Measurements from ENCODE around the gene CEP41. TPM values are rescaled to one million over a fixed set of nuclear protein-coding genes. Genes with fewer than 3 reads are reported as not detected.
A peak's percentile ranks its signal among the peaks of the same experiment; 100 is the strongest.
"Not testable (repeated sequence)": the region's sequence is repeated elsewhere in the genome, so short reads cannot be mapped to it uniquely, and the experiment has no call there.

CEP41 gene
- total and polyA plus RNA-seq, 7 donors, result 2.4 to 4.6 (median 3.4) TPM

DNA sequence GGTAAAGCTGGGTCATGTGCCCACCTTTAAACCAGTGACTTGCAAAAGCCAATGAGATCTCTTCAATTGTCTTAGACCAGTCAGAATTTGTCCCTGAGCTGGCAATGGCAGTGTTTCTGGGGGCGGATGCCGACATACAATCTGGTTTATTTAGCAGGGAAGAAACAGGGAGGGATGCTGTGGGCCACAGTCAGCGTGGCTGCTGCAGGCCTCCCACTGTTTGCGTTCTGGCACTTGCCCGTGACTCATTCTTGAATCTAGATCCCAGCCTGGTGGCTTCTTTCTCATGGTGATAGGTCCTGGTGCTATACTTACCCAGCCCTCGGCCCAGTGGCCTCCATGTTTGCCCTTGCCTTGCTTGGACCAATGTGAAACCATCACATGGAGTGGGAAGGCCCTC lies 63.6 kb downstream of the CEP41 start:
- no peaks in the 10 kb centered on the region for H3K9me3 ChIP-seq
- H3K36me3 ChIP-seq (ENCODE audit: insufficient read depth in 1 of 2, low read depth in 1 of 2), result no peaks in the 10 kb centered on the region
- H3K27ac ChIP-seq, result no peak overlapping the region
- no peak overlapping the region for H3K4me3 ChIP-seq
- ATAC-seq (no peak), DNase-seq (no peak)
- TF ChIP-seq, protein P1, sequence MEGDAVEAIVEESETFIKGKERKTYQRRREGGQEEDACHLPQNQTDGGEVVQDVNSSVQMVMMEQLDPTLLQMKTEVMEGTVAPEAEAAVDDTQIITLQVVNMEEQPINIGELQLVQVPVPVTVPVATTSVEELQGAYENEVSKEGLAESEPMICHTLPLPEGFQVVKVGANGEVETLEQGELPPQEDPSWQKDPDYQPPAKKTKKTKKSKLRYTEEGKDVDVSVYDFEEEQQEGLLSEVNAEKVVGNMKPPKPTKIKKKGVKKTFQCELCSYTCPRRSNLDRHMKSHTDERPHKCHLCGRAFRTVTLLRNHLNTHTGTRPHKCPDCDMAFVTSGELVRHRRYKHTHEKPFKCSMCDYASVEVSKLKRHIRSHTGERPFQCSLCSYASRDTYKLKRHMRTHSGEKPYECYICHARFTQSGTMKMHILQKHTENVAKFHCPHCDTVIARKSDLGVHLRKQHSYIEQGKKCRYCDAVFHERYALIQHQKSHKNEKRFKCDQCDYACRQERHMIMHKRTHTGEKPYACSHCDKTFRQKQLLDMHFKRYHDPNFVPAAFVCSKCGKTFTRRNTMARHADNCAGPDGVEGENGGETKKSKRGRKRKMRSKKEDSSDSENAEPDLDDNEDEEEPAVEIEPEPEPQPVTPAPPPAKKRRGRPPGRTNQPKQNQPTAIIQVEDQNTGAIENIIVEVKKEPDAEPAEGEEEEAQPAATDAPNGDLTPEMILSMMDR (IDR thresholded peaks at IDR 0.05), result no peak
- WGBS, 3 donors, result 79 to 92% (median 79%) methylated on average over 6 of the region's 6 CpGs
- H3K27me3 ChIP-seq (ENCODE audit: insufficient read depth in 3 of 3, low read length in 2 of 3), result no peaks in the 10 kb centered on the region
- intact Hi-C loops (cut with DNase I), result no loop called here
- peaks cover 18% of the 10 kb centered on the region for H3K4me1 ChIP-seq

GRCh38 chr7:130376461-130376860 lies 64.4 kb downstream of the CEP41 start:
- H3K4me1 ChIP-seq, result peaks cover 18% of the 10 kb centered on the region
- H3K9me3 ChIP-seq; ATAC-seq; H3K36me3 ChIP-seq (ENCODE audit: insufficient read depth in 1 of 2, low read depth in 1 of 2); H3K4me3 ChIP-seq; DNase-seq; H3K27me3 ChIP-seq (ENCODE audit: insufficient read depth in 3 of 3, low read length in 2 of 3); H3K27ac ChIP-seq; intact Hi-C loops (cut with DNase I): not testable (repeated sequence)
- WGBS, 3 donors, result 41 to 100% (median 94%) methylated on average over 1 of the region's 1 CpG

GRCh38 chr7:130374507-130374906 lies 66.3 kb downstream of the CEP41 start:
- WGBS, 3 donors, result 95 to 99% (median 96%) methylated on average over 6 of the region's 6 CpGs
- DNase-seq (no peak), ATAC-seq (no peak)
- intact Hi-C loops (cut with DNase I), result no loop called here
- Histone ChIP-seq H3K9me3 (no peaks in the 10 kb centered on the region), H3K4me1 (peaks cover 30% of the 10 kb centered on the region), H3K36me3 (ENCODE audit: insufficient read depth in 1 of 2, low read depth in 1 of 2) (no peaks in the 10 kb centered on the region), H3K27ac (peak overlapping the region; percentile 86), H3K27me3 (ENCODE audit: insufficient read depth in 3 of 3, low read length in 2 of 3) (no peaks in the 10 kb centered on the region), H3K4me3 (no peak overlapping the region)
- TF ChIP-seq, protein P1 (IDR thresholded peaks at IDR 0.05), result no peak

DNA sequence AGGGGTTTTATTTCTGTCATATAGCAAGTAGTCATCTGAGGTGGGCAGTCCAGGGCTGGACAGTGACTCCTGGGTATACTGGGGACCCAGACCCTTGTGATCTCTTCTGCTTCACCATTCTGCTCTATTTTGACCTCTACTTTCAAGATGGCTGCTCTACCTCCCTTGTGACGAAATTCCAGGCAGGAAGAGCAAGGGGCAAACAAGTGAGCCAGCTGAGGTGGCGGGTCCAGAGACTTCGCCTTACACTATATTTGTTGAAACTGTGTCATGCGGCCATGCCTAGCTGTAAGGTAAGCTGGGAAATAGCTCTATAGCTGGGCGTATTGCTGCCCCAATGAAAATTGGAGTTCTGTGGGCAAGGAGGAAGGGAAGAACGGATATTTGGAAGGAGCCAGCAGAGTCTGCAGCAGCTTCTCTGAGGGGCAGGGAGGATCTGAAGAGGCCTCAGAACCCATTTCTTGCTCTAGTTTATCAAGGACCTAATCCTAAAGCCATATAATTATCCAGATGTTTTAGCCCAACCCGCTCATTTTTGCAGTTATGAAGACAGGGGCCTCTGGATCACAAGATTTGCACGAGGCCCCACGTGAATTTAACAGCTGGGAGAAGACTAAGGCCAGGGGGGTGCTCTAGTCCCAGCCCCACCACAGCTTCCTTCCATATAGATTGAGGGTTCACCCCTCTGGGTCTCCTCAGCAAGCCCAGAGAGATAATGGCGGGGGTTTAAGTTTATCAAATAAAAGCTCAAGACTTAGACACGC lies 68.2 kb downstream of the CEP41 start:
- Histone ChIP-seq H3K4me3 (no peak overlapping the region), H3K9me3 (no peaks in the 10 kb centered on the region), H3K27ac (peak overlapping the region; percentile 86), H3K4me1 (peaks cover 38% of the 10 kb centered on the region), H3K36me3 (ENCODE audit: insufficient read depth in 1 of 2, low read depth in 1 of 2) (no peaks in the 10 kb centered on the region), H3K27me3 (ENCODE audit: insufficient read depth in 3 of 3, low read length in 2 of 3) (no peaks in the 10 kb centered on the region)
- WGBS, 3 donors, result 85 to 89% (median 86%) methylated on average over 11 of the region's 11 CpGs
- intact Hi-C loops (cut with DNase I), result no loop called here
- no peak for DNase-seq
- TF ChIP-seq, protein P1 (IDR thresholded peaks at IDR 0.05), result no peak
- ATAC-seq, result no peak

- H3K4me3 ChIP-seq, result no peak overlapping the region
- 55 to 70% (median 55%) methylated on average over 3 of the region's 3 CpGs for WGBS, 3 donors
- no peaks in the 10 kb centered on the region for H3K27me3 ChIP-seq (ENCODE audit: insufficient read depth in 3 of 3, low read length in 2 of 3)
- H3K27ac ChIP-seq, result peak overlapping the region; percentile 9
- ATAC-seq (peak in 1 of 4 donors; percentile 9), DNase-seq (peak; percentile 82 to 87)
- TF ChIP-seq, protein P1 (IDR thresholded peaks at IDR 0.05), result no peak
- H3K9me3 ChIP-seq, result no peaks in the 10 kb centered on the region
- intact Hi-C loops (cut with DNase I), result no loop called here
- H3K4me1 ChIP-seq, result peaks cover 46% of the 10 kb centered on the region
- no peaks in the 10 kb centered on the region for H3K36me3 ChIP-seq (ENCODE audit: insufficient read depth in 1 of 2, low read depth in 1 of 2)
Measured at GRCh38 chr7:130371046-130371445, 69.8 kb downstream of the CEP41 start.

Measured in psoas muscle (tissue), 8 donors.